Umbilical cord (tissue), 2 donors: ENCODE data around the gene DHX16. TPM values are rescaled to one million over a fixed set of nuclear protein-coding genes. Genes with fewer than 3 reads are reported as not detected.

Experiments used
- DNase-seq: peaks from one replicate; pipeline ENCODE4 v3.0.0-alpha.2; 2015; ENCODE audit warnings: low spot score
- total RNA-seq: library from RNA; depleted of rRNA; stranded (reverse); fragments of >200 nt; gene quantifications from one replicate; pipeline ENCODE4 v1.2.3, GENCODE V29; 2014; ENCODE audit warnings: low replicate concordance; ENCODE audit not compliant: insufficient read depth

The DHX16 gene
- total RNA-seq, 1 donor from 2014 or later: 19.5 TPM

- DNase-seq: no peak
Measured at GRCh38 chr6:30610065-30610464, 62.7 kb downstream of the DHX16 start.

GRCh38 chr6:30603961-30604360 lies 68.8 kb downstream of the DHX16 start:
- no peak for DNase-seq

Other genes with a start within 250 kb of the DHX16 start
- gene HLA-E, start 183.5 kb downstream of the DHX16 start, total RNA-seq: 186 TPM
- gene GNL1, start 116.5 kb downstream of the DHX16 start, total RNA-seq: 25.3 TPM
- 5.1 TPM for gene PRR3, start 115.7 kb downstream of the DHX16 start, total RNA-seq
- 27.2 TPM for gene ABCF1, start 101.6 kb downstream of the DHX16 start, total RNA-seq
- gene PPP1R10, start 55.8 kb downstream of the DHX16 start, total RNA-seq: 11.3 TPM
- 18.8 TPM for gene MRPS18B, start 55.2 kb downstream of the DHX16 start, total RNA-seq
- 1.9 TPM for gene ATAT1, start 46.1 kb downstream of the DHX16 start, total RNA-seq
- gene C6orf136, start 25.9 kb downstream of the DHX16 start, total RNA-seq: 11.8 TPM
- 20.9 TPM for gene PPP1R18, start 13.6 kb upstream of the DHX16 start, total RNA-seq
- 4.3 TPM for gene NRM, start 18.0 kb upstream of the DHX16 start, total RNA-seq
- 14.9 TPM for gene MDC1, start 44.3 kb upstream of the DHX16 start, total RNA-seq
- gene TUBB, start 47.3 kb upstream of the DHX16 start, total RNA-seq: 174 TPM
- gene FLOT1, start 69.7 kb upstream of the DHX16 start, total RNA-seq: 46.7 TPM
- gene IER3, start 71.5 kb upstream of the DHX16 start, total RNA-seq: 70.1 TPM
- 19.0 TPM for gene DDR1, start 211.5 kb upstream of the DHX16 start, total RNA-seq
- gene GTF2H4, start 235.2 kb upstream of the DHX16 start, total RNA-seq: 1.4 TPM
- 20.5 TPM for gene VARS2, start 241.2 kb upstream of the DHX16 start, total RNA-seq